ENCODE measurements around the gene ELL.

ELL gene

DNA sequence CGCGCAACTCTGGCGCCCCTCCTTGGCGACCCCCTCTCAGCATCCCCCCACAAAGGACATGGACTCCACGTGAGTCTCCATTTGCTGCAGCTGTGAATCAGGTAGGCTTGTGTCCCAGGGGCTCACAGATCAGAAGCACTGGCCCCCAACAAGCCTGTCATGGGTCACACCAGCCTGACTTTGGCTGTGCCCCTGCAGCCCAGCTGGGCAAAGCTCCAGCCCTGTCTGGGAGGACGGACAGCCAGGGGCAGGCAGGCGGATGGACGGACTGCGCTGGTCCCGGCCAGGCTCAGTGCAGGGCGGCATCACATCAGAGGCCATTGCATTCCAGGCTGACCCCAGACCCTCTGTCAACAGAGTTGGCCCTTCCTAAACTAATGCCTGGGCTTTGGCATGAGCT, 55.5 kb downstream of the ELL start:
- no peak for DNase-seq

DNA sequence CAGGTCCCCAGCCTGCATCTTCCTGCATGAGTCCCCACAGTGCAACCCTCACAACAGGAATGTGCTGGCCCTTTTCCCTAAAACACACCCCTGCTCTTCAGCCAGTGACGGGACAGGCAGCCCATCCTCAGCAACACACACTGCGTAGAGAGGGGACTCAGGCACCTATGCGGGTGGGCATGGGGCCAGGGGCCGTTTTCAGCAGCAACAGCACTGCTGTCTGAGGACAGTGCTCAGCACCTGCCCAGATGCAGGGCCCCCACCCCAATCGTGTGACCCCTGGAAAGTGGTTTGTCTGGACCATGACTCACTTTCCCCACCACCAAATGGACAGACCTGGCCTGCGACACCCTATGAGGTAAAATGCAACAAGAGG, 55.9 kb downstream of the ELL start:
- no peak for DNase-seq

DNA sequence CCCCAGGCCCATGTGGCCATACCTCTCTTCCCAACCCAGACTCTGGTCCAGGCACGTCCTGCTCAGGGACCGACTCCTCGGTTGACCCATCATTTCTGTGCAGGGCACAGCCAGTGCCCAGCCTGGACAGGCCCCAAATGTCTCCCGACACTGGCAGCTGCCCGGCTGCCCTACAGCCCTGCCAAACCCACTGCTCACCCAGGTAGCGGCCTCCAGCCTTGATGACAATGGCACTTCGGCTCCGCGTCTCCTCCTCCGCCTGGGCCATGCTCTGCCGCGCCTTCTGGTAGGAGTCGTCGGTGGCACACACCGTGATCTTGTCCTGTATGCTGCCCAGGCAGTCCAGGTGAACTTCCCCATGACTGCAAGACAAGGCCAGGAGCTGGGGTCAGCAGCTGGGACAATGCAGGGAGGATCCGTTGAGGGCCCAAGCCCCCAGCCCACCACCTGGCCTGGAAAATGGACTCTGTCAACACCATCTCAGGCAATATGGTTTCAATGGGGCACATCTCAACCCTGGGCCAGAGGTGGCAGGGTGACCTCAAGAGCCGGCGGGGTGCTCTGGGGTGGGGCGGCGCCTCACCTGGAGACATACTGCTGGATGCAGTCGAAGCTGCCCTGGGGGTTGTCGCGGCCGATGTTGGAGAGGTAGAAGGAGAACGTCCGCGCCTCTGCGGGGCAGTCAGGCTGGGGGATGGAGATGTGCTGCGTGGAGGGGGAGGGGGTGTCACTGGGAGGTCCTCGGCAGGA, 56.5 kb downstream of the ELL start:
- DNase-seq, result no peak

DNA sequence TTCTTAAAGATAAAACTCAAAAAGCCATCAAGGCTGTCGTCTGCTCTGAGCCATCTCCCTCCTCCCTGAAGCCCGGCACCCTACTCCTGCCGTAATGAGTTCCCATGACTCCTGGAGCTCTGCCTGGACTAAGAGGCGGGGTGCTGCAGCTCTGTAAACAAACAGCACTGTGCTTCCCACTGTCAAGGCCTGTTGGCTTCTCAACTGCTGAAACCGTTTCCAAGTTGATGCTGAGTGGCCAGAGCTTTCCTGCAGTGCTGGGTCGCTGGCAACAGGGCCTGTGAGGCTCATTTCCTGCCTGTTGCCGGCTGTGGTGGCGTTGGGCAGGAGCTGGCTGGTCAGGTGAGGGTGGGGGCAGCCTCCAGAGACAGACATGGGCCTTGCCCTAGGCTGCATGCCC, 57.2 kb downstream of the ELL start:
- DNase-seq, result no peak

DNA sequence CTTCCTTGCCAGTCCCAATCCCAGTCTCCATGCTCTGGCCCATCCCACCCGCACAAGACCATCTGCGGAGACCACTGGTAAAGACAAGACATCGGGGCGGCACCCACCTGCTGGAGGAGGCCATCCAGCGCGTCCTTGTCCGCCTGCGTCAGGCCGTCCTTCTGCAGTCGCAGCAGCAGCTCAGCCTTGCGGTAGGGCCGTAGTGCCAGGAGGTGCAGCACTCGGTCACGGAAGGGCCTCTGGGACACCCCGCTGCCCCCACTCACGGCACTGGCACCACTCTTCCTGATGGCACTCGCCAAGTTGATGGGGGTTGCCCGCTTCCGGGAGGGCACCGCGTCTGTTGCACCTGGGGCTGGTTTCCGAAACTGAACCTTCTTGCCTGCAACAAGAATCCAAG, 60.4 kb downstream of the ELL start:
- no peak for DNase-seq

DNA sequence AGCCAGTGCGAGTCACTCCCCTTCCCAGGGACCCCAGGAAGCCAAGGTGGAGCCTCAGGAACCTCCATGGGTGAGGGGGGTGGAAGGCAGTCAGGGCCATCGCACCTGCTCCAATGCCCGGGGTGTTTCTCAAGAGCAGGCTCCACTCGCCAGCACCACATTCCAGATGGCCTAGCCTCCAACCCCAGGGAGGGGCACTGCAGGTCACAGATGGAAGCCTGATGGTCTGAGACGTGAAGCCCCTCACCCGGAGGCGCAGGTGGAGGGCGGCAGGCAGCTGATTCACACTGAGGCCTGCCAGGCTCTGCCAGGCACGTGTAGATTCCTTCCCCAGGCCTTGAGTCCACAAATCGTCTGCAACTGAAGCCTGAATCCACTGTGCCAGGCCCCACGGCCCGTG, 61.0 kb downstream of the ELL start:
- no peak for DNase-seq

DNA sequence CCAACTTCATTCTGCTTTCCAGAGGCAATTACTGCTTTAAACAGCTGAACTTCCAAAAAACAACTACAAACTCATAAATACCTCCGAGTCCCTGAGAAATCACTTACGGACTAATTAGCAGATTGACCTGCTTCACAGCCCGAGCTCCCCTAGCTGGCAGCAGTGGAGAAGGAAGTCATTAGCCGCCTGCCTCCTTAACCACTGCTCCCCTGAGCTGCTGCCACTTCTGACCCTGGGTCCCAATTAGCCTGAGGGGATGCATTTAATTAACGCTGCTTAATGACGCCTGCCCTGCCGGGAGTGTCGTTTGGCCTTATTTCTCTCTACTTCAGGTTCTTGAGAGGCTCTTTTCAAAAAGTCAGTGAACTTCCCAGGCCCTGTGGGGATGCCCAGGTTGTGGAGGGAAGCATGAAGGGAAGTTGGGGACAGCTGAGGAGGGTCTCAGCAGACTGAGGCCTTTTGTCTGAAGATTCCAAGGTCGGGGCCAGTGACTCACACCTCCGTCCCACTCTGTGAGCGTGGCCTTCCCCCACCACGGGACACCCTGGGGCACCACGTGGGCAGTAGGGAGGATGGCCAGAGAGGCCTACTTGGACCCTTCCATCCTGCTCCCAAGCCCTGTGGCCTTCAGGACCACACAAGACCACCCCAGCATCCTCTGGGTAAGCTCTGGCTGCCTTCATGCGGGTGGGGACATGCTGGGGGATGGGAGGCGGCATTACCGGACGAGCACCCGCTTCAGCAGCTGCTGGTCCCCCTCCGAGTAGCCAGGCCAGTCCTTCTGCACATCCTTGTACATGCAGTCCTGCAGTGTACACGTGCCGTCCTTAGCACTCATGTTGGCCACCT, 64.2 kb downstream of the ELL start:
- no peak for DNase-seq

DNA sequence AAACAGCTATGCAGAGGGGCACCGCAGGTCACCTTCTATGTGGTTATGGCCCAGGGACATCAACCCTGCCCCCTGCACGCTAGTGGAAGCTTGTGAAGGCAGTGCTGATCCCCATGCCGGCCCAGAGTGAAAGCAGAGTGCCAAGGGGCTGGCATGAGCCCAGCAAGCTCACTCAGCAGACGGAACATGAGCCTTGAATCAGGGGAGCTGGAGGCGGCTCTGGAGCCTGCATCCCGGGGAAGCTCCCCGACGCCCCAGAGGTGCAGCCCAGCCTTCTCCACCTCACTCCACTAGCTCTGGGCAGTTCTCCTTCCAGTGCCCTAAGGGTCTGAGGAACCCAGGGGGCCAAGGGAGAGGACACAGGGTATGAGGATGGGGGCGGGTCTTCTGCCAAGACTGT, 64.9 kb downstream of the ELL start:
- no peak for DNase-seq

DNA sequence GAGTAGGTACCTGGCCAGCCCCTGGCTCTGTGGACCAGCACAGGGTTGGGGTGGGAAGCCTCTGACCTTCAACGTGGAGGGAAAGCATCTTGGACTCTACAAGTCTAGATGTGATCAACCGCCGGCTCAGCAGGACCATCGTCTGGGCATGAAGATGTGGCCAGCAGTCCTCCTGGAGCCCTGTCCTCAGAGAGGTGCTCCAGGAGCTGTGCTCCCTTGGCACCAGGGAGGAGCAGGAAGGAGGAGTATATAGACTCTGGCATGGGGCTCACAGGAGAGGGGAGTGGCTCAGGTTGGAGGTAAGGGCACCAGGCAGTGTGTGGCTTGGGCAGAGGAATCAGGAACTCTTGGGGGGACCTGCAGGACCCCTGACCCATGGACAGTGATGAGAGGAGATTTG, 65.6 kb downstream of the ELL start:
- DNase-seq, result no peak

DNA sequence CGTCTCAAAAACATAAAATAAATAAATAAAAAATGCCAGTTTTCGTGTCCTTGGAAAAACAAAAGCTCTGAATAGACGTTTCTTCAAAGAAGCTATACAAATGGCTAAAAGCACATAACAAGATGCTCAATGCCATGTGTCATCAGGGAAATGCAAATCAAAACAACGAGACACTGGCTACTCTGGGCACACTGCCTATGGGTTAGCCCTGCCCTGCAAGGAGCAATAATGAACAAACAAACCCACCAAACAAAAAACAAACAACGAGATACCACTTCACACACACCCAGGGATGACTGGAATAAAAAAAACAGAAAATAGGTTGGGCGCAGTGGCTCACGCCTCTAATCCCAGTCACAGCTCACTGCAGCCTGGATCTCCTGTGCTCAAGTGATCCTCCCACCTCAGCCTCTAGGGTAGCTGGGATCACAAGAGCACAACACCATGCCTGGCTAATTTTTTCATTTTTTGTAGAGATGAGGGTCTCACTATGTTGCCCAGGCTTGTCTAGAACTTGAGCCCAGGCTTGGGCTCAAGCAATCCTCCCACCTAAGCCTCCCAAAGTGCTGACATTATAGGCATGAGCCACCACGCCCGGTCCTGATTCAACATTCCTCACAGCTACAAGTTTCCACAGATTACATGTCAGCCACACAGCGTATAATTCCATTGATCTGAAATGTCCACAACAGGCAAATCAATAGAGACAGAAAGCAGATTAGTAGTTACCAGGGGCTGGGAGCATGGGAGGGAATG, 68.4 kb downstream of the ELL start:
- DNase-seq, result no peak

DNA sequence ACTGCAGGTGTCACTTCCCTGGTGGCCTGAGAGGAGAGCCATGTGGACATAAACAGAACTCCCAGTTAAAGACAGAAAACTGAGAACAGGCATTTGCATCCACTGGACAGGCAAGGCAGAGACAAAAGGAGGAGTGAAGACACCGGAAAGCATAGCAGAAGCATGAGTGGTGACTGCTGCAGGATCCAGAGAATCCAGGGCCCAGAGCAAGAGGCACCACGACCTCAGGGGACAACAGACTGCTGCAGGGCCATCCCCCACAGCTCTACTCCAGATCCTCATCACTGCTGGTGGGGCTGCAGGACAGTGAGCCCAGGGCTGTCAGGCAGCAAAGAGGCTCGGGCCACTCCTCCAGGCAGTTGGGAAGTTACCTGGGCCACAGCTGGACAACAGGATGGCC, 69.5 kb downstream of the ELL start:
- no peak for DNase-seq

DNA sequence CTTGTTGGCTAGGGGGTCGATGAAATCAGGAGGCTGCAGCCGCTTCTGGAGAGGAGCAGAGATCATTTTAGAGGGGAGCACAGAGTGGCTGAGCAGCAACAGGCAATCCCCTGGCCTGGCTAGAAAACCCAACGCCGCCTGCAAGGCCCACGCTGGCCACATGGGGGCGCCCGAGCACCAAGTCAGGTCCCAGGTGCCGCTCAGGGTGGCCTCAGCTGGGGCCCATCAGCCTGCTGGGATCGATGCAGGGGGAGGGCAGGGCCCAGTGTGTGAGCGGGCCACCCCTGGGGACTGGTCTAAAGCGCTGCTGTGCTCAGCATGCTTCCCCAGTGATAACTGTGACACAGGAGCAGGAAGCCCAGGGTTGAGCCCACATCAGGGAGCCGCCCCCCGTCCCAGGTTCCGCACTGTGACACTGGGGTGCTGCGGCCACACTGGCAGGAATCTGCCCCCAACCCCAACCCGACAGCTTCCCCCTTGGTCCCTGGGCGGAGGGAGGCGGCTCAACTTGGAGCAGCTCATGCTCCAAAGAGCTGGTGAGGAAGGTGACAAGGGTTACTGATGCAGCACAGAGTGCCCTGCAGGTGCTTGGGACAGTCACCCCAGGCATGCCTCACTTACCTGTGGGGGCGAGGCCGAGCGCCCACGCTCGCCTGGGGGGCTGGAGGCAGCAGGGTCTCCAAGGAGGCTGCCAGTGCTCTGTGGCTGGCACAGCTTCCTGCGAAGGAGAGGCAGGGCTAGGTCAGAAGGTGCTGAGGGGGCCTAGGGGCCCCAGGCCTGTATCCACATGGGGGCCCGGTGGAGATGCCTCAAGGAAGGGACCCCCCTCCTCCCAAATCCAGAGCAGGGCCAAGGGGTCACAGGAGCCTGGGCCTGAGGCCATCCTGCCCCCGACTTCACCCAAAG, 70.7 kb downstream of the ELL start:
- peak; percentile 91 for DNase-seq

DNA sequence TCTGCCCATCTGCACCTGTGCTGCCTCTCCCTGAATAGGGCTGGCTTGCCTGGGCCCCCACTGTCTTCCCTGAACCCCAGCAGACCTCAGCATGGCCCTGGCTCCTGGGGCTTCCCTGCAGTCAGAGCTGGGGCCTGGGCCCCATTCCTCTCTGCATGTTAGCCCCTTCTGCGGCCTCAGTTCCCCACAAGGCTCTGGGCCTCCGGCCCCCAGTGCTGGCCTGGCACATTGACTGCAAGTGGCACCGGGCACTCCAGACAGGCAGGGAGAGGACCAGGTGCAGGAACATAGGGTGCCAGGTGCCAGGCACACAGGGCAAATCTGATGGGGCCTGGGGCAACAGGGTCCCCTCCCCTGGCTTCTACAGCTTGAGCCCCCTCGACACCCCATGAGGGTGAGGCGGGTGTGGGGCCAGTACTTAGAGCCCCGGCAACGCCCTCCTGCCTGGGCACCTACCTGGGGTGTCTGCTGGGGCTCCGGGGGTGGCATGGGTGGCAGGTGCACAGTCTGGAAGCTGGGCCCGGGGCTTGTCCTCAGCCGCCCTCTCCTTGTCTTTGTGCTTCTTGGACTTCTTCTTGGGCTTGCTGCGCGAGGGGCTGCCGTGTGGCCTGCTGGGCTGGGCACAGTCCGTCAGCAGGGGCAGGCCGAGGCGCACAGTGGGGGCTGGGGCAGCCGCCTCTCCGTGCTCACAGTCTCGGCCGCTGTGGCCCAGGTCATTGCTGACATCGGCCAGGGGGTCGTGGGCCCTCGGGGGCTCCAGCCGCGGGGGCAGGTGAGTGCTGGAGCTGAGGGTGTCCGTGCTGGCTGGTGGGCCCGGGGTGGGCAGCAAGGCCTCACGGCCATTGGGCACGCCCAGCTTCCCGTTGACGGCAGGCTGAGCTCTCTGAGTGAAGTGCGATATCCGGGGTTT, 71.6 kb downstream of the ELL start:
- DNase-seq, result no peak

DNA sequence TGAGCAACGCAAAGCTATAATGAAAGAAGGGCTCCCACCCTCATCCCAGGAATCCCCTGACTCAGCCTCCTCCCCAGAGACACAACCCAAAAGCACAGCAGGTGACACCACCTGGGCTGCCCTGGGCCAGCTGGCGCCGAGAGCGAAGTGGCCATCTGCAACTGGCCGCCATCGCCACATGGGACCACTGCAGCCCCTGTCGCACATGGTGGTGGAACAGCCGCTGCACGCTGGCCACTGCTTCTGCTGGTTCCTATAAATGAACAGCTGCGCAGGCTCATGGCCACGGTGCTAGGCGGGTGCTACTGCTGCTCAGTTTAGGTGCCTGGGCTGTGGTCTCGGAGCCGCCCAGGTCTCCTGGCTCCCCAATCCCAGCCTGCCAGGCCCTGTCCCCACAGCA, 72.3 kb downstream of the ELL start:
- no peak for DNase-seq

DNA sequence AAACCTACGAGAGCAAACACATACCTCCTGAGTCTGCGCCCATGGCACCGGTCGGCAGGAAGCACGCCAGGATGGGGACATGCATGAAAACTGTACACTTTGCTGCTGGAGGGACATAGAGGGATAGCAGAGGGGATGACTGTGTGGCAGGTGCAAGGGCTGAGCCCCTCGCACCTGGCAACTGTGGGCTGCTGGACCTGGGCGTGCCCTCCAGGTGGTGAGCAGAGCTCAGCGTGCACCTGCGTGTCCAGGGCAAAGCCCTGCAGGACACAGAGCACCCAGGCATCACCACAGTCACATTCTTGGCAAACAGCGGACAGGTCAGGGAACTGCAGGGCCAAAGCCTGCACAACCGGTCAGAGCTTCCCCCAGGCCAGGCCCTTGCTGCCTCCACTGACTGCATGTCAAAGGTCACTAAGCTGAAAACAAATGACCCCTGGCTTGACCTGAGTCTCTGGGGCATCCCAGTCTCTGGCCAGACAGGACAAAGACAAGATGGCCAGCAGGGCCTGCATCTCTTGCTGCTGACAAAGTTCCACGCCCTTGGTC, 75.0 kb downstream of the ELL start:
- DNase-seq, result no peak

DNA sequence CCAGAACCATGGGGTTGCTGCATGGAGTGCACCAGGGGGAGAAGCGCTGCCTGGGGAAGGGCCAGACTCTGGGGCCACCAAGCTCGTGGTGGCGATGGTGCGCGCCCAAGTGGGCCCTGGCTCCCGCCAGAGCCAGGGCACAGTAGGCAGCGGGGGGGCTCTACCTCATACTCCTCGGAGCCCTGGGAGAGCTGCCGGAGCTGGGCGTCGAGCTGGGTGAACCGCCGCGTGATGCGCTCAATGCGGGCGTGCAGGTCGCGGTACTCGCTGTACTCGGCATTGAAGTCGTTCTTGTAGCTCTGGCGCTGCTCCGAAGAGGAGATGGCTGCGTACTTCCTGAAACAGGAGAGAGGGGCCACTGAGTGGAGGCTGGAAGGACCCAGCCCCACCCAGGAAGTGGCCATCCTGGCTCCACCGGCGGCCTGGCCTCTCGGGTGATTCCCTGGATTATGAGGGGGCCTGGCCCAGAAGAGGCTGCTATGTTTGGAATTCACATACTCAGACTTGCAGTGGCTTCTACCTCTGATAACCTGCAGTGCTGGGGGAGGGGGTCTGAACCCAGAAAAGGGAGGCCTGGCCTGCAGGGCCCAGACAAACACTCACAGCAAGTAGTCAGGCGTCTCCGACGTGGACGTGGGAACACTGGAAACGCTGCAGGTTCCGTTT, 75.6 kb downstream of the ELL start:
- no peak for DNase-seq

DNA sequence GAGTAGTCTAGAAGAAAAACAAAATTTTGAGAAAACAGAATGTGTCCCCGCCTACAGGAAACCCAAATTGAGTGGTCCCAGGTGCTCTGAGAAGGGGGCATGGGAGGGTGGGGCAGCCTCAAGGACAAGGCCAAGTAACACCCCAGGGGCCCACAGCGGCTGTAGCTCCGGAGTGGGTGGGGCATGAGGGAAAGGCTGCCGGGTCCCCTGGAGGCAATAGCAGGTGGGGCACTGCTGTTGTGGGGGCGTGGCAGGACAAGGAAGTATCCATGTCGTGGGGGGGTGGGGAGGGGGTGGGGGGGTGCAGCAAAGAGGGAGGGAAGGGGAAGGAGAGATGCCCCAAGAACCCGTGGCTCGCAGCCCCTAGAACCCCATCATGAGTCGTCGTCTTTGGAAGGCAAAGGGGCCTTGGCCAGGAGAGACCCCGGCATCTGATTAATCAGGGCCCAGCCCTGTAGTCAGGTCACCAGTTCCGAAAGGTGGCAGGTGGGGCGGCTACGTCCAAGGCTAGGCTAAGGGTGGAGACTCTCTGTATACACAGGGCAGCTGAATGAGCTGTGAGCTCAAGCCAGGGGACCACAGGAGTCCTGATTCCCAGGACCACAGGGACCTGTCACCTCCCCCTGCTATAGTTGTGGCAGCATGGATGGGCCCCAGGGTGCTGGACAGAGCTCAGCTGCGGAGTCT, 76.5 kb downstream of the ELL start:
- DNase-seq, result no peak

DNA sequence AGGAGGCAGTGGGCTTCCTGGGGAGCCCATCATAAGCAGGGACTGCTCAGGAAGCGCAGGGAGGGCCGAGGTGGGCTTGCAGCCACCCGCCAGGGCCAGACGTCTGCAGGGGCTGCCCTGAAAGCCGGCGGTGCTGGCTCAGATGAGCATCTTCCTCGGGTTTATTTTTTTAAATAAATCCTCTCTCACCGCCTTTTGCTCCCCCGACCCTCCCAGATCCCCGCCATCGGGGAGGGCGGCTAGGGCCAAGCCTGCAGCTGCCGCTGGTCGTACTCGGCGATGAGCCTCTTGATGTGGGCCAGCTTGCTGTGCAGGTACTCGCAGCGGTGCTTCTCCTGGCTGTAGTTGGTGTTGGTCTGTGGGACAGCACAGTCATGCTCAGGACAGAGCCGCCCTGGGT, 77.4 kb downstream of the ELL start:
- DNase-seq, result no peak

DNA sequence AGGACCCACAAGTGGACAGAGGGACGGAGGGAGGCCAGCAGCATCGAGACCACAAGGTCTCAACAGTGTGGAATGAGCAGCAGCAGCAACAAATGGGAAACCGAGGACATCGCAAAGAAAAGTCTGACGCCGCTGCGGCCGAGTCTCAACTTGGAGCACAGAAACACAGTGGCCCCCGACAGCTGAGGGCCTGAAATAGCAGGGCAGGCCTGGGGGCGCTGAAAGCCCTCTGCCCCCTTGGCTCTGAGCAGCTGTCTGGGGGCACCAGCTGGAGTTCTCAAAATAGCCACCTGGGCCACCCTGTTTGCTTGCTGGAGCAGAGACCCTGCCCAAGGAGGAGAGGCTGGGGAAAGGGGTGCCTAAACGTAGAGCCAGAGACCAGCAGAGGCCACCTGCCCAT, 78.0 kb downstream of the ELL start:
- DNase-seq, result no peak

DNA sequence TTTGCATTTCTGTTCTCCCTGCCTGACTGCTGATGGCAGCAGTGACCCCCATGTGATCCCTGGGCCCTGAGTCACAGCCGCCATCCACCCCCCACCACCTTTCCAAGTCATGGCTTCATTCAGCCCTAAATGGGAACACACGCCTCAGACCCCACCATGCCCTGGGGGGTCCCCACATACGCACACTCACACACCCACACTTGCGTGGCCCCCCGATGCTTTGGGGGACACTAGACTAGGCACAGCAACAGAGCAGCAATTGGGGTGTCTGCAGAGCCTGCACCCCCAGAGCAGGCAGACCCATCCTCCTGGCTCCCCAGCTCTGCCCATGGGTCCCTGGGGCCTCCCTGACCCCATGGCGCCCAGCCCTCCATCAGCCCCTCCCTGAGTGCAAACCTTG, 78.5 kb downstream of the ELL start:
- no peak for DNase-seq

Data from T-helper 9 cell (primary cell).